ENCODE measurements around the gene DNAJB1.

DNA sequence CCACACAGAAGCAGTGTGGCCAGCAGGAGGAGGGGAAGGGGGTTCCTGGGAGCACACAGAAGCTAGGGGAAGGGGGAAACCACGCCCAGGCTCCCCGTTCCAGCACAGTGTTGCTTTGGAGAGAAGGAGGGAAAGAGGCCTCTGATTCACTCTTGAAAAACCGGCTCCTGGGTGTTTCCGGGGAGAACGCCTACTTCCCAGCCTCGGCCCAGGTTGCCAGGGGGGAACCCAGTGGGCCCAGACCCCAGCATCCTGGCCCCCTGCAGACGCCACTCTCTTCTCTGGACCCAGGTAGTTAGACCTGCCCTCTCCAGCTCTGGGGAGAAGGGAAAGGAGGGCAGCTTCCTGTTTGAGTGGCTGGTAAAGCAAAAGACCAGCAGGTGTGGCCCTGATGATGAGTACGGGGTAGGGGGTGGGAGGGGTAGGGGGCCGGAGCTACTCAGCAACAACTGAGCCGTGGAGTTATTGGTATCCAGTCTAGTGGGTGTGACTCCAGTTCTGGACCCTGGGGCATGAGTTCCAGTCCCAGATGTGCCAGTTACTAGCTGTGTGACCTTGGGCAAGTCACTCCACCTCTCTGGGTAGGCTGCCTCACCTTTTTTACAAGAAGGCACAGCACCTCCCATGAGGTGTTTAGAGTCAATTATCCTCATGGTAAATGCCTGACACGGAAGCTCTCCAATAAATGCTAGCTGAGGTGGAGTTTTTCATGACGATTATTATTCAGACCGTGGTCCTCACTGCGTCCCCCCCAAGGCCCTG, 23.1 kb downstream of the DNAJB1 start:
- TF ChIP-seq, protein P1, sequence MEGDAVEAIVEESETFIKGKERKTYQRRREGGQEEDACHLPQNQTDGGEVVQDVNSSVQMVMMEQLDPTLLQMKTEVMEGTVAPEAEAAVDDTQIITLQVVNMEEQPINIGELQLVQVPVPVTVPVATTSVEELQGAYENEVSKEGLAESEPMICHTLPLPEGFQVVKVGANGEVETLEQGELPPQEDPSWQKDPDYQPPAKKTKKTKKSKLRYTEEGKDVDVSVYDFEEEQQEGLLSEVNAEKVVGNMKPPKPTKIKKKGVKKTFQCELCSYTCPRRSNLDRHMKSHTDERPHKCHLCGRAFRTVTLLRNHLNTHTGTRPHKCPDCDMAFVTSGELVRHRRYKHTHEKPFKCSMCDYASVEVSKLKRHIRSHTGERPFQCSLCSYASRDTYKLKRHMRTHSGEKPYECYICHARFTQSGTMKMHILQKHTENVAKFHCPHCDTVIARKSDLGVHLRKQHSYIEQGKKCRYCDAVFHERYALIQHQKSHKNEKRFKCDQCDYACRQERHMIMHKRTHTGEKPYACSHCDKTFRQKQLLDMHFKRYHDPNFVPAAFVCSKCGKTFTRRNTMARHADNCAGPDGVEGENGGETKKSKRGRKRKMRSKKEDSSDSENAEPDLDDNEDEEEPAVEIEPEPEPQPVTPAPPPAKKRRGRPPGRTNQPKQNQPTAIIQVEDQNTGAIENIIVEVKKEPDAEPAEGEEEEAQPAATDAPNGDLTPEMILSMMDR (IDR thresholded peaks at IDR 0.05): no peak
- TF ChIP-seq EZH2 (IDR thresholded peaks at IDR 0.05): no peak

All from neural progenitor cell (in vitro differentiated cells).